22Rv1 (cell line): ENCODE data around the gene UBE2Q1.

Experiments used
- H3K27ac ChIP-seq: fragments of 450-650 bp; 2 replicates; pipeline ENCODE4 v1.5.1; 2017
- CTCF ChIP-seq: fragments of 450-650 bp; IDR thresholded peaks from 2 replicates; pipeline ENCODE4 v1.5.1; 2017; ENCODE audit warnings: mild to moderate bottlenecking
- ZFX ChIP-seq: fragments of 450-650 bp; IDR thresholded peaks from 2 replicates; pipeline ENCODE4 v1.6.1; 2017; ENCODE audit warnings: antibody characterized with exemption, borderline replicate concordance

The UBE2Q1 gene

GRCh38 chr1:154571964-154572288 lies 13.5 kb upstream of the UBE2Q1 start:
- no peak overlapping the region for H3K27ac ChIP-seq
- TF ChIP-seq ZFX = no peak
- TF ChIP-seq CTCF = no peak

GRCh38 chr1:154571244-154571963 lies 12.9 kb upstream of the UBE2Q1 start:
- H3K27ac ChIP-seq = no peak overlapping the region
- TF ChIP-seq CTCF = no peak
- TF ChIP-seq ZFX = no peak

GRCh38 chr1:154568157-154568815 lies 9.8 kb upstream of the UBE2Q1 start:
- peak overlapping the region; percentile 57 for H3K27ac ChIP-seq
- TF ChIP-seq ZFX (no peak), CTCF (no peak; the same call in 1 of the 2 replicates)

- TF ChIP-seq CTCF = peak; percentile 30; the same call in 1 of the 2 replicates
- no peak for TF ChIP-seq ZFX
- peak within 1 kb of the TSS; percentile 57 for H3K27ac ChIP-seq
Measured at GRCh38 chr1:154567386-154568156, 9.1 kb upstream of the UBE2Q1 start, which contains the start of gene CHRNB2. TSS of gene CHRNB2 (plus strand) at chr1:154567778. CDS start at chr1:154568045, 267 bp downstream.

- no peak overlapping the region for H3K27ac ChIP-seq
- TF ChIP-seq ZFX (no peak), CTCF (no peak)
Measured at GRCh38 chr1:154565876-154566275, 7.4 kb upstream of the UBE2Q1 start.

- peak overlapping the region; percentile 98 for H3K27ac ChIP-seq
- TF ChIP-seq ZFX (no peak), CTCF (peak; percentile 96)
Measured at GRCh38 chr1:154559466-154560044, 1.1 kb upstream of the UBE2Q1 start.
